CD4-positive, alpha-beta T cell (primary cell): ENCODE measurements around the gene WDR5. TPM values are rescaled to one million over a fixed set of nuclear protein-coding genes. Genes with fewer than 3 reads are reported as not detected.
A peak's percentile ranks its signal among the peaks of the same experiment; 100 is the strongest.

Experiments used
- ATAC-seq: fragments of 200-7000 bp; cut with Tn5 transposase; one replicate; pipeline ENCODE4 v1.10.0; 2022; ENCODE audit warnings: mild to moderate bottlenecking; ENCODE audit not compliant: poor library complexity
- CTCF ChIA-PET: fragments of 350-600 bp; sonication (Branson Sonifier 250); formaldehyde crosslinking; loops from one replicate; lab custom pipeline; 2021; ENCODE audit warnings: antibody characterized with exemption, inconsistent platforms; lab: Charles Lee
- POLR2A ChIA-PET: fragments of 350-600 bp; sonication (Branson Sonifier 250); formaldehyde crosslinking; loops from one replicate; lab custom pipeline; 2021; ENCODE audit warnings: antibody characterized with exemption, inconsistent platforms; lab: Charles Lee
- DNase-seq, 14 experiments: peaks; one replicate each; pipeline ENCODE4 v3.0.0-alpha.2; 2013 to 2020; ENCODE audit warnings: mixed read lengths in 2 of 14
- H3K27ac ChIP-seq, 2 donors: one replicate each; pipeline versions ENCODE4 v1.5.1 to v1.7.0; 2013; ENCODE audit warnings: low read length in 2 of 2, low read depth in 1 of 2, mild to moderate bottlenecking in 1 of 2
- H3K27me3 ChIP-seq, 2 experiments: 1 replicate in 1 of 2; 2 replicates in 1 of 2; pipeline versions ENCODE4 v1.6.1 to v1.7.0; 2013; ENCODE audit warnings: low read length in 2 of 2, control low read depth in 1 of 2, mild to moderate bottlenecking in 1 of 2, moderate library complexity in 1 of 2; ENCODE audit not compliant: insufficient read depth in 2 of 2, control insufficient read depth in 1 of 2
- H3K36me3 ChIP-seq: one replicate; pipeline ENCODE4 v1.6.1; 2013; ENCODE audit warnings: low read length, control low read depth; ENCODE audit not compliant: insufficient read depth
- H3K4me1 ChIP-seq: one replicate; pipeline ENCODE4 v1.6.1; 2013; ENCODE audit warnings: low read length, control low read depth; ENCODE audit not compliant: insufficient read depth
- H3K4me3 ChIP-seq: one replicate; pipeline ENCODE4 v1.5.1; 2013; ENCODE audit warnings: mild to moderate bottlenecking, low read length, moderate library complexity
- H3K9me3 ChIP-seq, 2 experiments: 1 replicate in 1 of 2; 2 replicates in 1 of 2; pipeline versions ENCODE4 v1.6.1 to v1.7.0; 2013; ENCODE audit warnings: low read length in 2 of 2, mild to moderate bottlenecking in 2 of 2, control low read depth in 1 of 2, moderate library complexity in 1 of 2; ENCODE audit not compliant: control insufficient read depth in 1 of 2, insufficient read depth in 1 of 2
- H3K27ac Mint-ChIP-seq: one replicate; pipeline ENCODE4 v1.8.0; 2020; ENCODE audit warnings: mixed read lengths
- H3K27me3 Mint-ChIP-seq: one replicate; pipeline ENCODE4 v1.8.0; 2021; ENCODE audit warnings: mixed read lengths
- H3K36me3 Mint-ChIP-seq: one replicate; pipeline ENCODE4 v1.8.0; 2021; ENCODE audit warnings: low read depth, mixed read lengths
- H3K4me1 Mint-ChIP-seq: one replicate; pipeline ENCODE4 v1.8.0; 2021; ENCODE audit warnings: low read depth, mixed read lengths
- H3K4me3 Mint-ChIP-seq: one replicate; pipeline ENCODE4 v1.8.0; 2020; ENCODE audit warnings: mild to moderate bottlenecking, mixed read lengths
- H3K9me3 Mint-ChIP-seq: one replicate; pipeline ENCODE4 v1.8.0; 2020; ENCODE audit warnings: mixed read lengths
- CTCF ChIP-seq: fragments of 200-600 bp; IDR thresholded peaks from one replicate; pipeline ENCODE4 v1.8.0; 2022; ENCODE audit warnings: antibody characterized with exemption, mild to moderate bottlenecking
- intact Hi-C, 2 experiments: fragments of 100-400 bp; cut with DNase I in 1 of 2; cut with micrococcal nuclease in 1 of 2; formaldehyde crosslinking; loops; one replicate each; pipeline versions ENCODE4 v1.15.1 to v1.9.0; 2023 to 2025; cut with DNase I, micrococcal nuclease
- total RNA-seq, 174 experiments: library from RNA in 2 of 174; stranded (reverse) in 2 of 174; gene quantifications; one replicate each; pipeline ENCODE4 v1.2.3 and lab custom pipeline; 2021 to 2026

Gene WDR5
- total RNA-seq, 2 experiments from 2014 or later, result 14.9 to 16.9 TPM

- H3K4me3 Mint-ChIP-seq, result peak overlapping the region; percentile 20
Observed at GRCh38 chr9:134159566-134160245, 23.8 kb downstream of the WDR5 start.

GRCh38 chr9:134161647-134162046 is 25.8 kb downstream of the WDR5 start:
- no peak for TF ChIP-seq CTCF
- Histone ChIP-seq H3K4me3 (no peak overlapping the region), H3K27me3 (no peaks in the 10 kb centered on the region), H3K36me3 (peaks cover 22% of the 10 kb centered on the region), H3K4me1 (peaks cover 17% of the 10 kb centered on the region), H3K27ac (no peak overlapping the region), H3K9me3 (no peaks in the 10 kb centered on the region)
- Mint-ChIP-seq H3K4me3 (peak overlapping the region; percentile 85), H3K27ac (peak overlapping the region; percentile 87), H3K4me1 (peaks cover 17% of the 10 kb centered on the region), H3K9me3 (no peaks in the 10 kb centered on the region), H3K36me3 (peaks cover 28% of the 10 kb centered on the region), H3K27me3 (peaks cover 4% of the 10 kb centered on the region)
- POLR2A ChIA-PET, result interaction anchor here (4.3 kb wide), 1 partner anchor 27 kb away, joined by 114 read pairs; the partner anchor contains the start of gene WDR5
- intact Hi-C loops, result loop anchor here (5.0 to 10.0 kb wide), 3 partner anchors 231 to 1343 kb away; partner anchors contain the start of genes COL5A1 (in 1 of the 2) and MRPS2 (in 1 of the 2)
- DNase-seq (no peak), ATAC-seq (no peak)
- CTCF ChIA-PET, result no interaction called here

More at GRCh38 chr9:134159566-134160245, 23.8 kb downstream of the WDR5 start:
- H3K27ac ChIP-seq, result no peak overlapping the region
- Mint-ChIP-seq H3K27ac (no peak overlapping the region), H3K27me3 (peaks cover 4% of the 10 kb centered on the region), H3K36me3 (peaks cover 48% of the 10 kb centered on the region), H3K9me3 (no peaks in the 10 kb centered on the region), H3K4me1 (peaks cover 14% of the 10 kb centered on the region)
- POLR2A ChIA-PET, result no interaction called here
- H3K4me3 ChIP-seq, result no peak overlapping the region
- CTCF ChIA-PET, result no interaction called here
- no peak for ATAC-seq
- TF ChIP-seq CTCF, result no peak
- peaks cover 42% of the 10 kb centered on the region for H3K36me3 ChIP-seq
- no peaks in the 10 kb centered on the region for H3K9me3 ChIP-seq
- intact Hi-C loops, result loop anchor here (5.0 to 10.0 kb wide), 3 partner anchors 233 to 1345 kb away; partner anchors contain the start of genes COL5A1 (in 1 of the 2) and MRPS2 (in 1 of the 2)
- peaks cover 17% of the 10 kb centered on the region for H3K4me1 ChIP-seq
- DNase-seq, result no peak
- H3K27me3 ChIP-seq, result no peaks in the 10 kb centered on the region

GRCh38 chr9:134162212-134162775 is 26.4 kb downstream of the WDR5 start:
- DNase-seq (no peak), ATAC-seq (no peak)
- no peaks in the 10 kb centered on the region for H3K9me3 Mint-ChIP-seq
- peaks cover 16% of the 10 kb centered on the region for H3K36me3 ChIP-seq
- H3K36me3 Mint-ChIP-seq, result peaks cover 27% of the 10 kb centered on the region
- no peaks in the 10 kb centered on the region for H3K27me3 ChIP-seq
- peaks cover 17% of the 10 kb centered on the region for H3K4me1 Mint-ChIP-seq
- no peaks in the 10 kb centered on the region for H3K9me3 ChIP-seq
- intact Hi-C loops, result loop anchor here (5.0 to 10.0 kb wide), 3 partner anchors 230 to 1343 kb away; partner anchors contain the start of genes COL5A1 (in 1 of the 2) and MRPS2 (in 1 of the 2)
- peak overlapping the region; percentile 85 for H3K4me3 Mint-ChIP-seq
- peaks cover 17% of the 10 kb centered on the region for H3K4me1 ChIP-seq
- ChIA-PET CTCF (interaction anchor here (0.8 to 2.8 kb wide), 6 partner anchors 24 to 281 kb away, joined by 3 to 9 read pairs (median 4); partner anchors contain the start of gene WDR5), POLR2A (interaction anchor here (1.2 to 4.3 kb wide), 3 partner anchors 27 to 95 kb away, joined by 3 to 114 read pairs (median 4); partner anchors contain the start of gene WDR5)
- H3K27ac ChIP-seq, result no peak overlapping the region
- no peak for TF ChIP-seq CTCF
- peaks cover 4% of the 10 kb centered on the region for H3K27me3 Mint-ChIP-seq
- no peak overlapping the region for H3K4me3 ChIP-seq
- peak overlapping the region; percentile 87 for H3K27ac Mint-ChIP-seq
